GM12864 (cell line): ENCODE results near the gene EYS.

Experiments used
- DNase-seq: peaks from one replicate; pipeline ENCODE4 v3.0.0-alpha.2; 2011; ENCODE audit warnings: low read depth
- H3K4me3 ChIP-seq: 2 replicates; pipeline ENCODE4 v1.5.1; 2011; ENCODE audit warnings: mild to moderate bottlenecking, low read depth, low read length, control low read depth
- CTCF ChIP-seq: IDR thresholded peaks from 2 replicates; pipeline ENCODE4 v1.5.1; 2011; ENCODE audit warnings: low read depth, mild to moderate bottlenecking, moderate library complexity, low read length, control low read depth, inconsistent platforms; ENCODE audit errors: missing control alignments

Gene EYS

DNA sequence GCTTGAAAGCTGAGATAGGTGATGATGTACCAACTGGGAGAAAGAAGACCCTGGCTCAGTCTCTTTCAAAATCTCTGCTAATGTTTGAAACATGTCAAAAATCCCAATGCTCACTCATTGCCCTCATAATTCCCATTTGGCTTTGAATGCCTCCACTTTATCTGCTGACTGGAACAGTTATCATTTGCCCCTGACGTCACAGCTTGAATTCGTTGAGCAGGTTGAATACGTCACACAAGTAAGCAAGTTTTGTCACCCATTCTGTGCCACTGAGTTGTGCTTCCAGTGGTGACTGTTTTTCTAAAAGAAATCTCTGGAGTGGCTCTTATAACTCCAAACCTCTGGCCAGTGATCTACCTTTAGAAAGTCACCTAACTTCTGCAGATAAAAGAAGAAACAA lies 991.4 kb downstream of the EYS start:
- DNase-seq = no peak
- H3K4me3 ChIP-seq = no peak overlapping the region
- no peak for TF ChIP-seq CTCF

DNA sequence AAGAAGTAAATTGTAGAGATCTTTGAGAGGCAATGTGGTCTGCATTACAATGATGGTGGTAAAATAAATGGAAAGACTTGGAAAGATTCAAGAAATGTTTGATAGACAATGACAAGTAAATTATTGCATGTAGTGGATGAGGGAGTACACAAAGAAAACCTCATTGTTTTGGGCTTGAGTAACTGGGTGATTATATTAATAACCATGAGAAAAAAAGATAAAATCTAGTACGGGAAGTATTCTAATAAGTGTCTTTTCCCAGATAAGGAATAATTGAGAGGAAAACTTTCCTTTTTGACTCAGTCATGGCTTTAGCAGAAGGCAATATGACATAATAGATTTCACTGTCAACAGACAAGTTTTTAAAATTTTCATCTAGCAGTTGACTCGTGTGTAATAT lies 993.0 kb downstream of the EYS start:
- no peak overlapping the region for H3K4me3 ChIP-seq
- DNase-seq = no peak
- no peak for TF ChIP-seq CTCF

GRCh38 chr6:64713175-64713574 lies 993.9 kb downstream of the EYS start:
- TF ChIP-seq CTCF = no peak
- no peak overlapping the region for H3K4me3 ChIP-seq
- DNase-seq = no peak

GRCh38 chr6:64712606-64713005 lies 994.4 kb downstream of the EYS start:
- TF ChIP-seq CTCF = no peak
- DNase-seq = no peak
- no peak overlapping the region for H3K4me3 ChIP-seq

GRCh38 chr6:64703922-64704321 lies 1003.1 kb downstream of the EYS start:
- no peak for TF ChIP-seq CTCF
- DNase-seq = no peak
- no peak overlapping the region for H3K4me3 ChIP-seq

- TF ChIP-seq CTCF = no peak
- no peak overlapping the region for H3K4me3 ChIP-seq
- no peak for DNase-seq
Measured at GRCh38 chr6:64696053-64696452, 1011.0 kb downstream of the EYS start.

- DNase-seq = no peak
- TF ChIP-seq CTCF = no peak
Measured at GRCh38 chr6:64694356-64694755, 1012.7 kb downstream of the EYS start.

More at GRCh38 chr6:64694356-64694755, 1012.7 kb downstream of the EYS start:
- H3K4me3 ChIP-seq = no peak overlapping the region
